NCI-H510A treated with DMSO at 0.1 percent for 48 hours (cell line): ENCODE results near the gene UNC13B.
A peak's percentile ranks its signal among the peaks of the same experiment; 100 is the strongest.
"Not testable (repeated sequence)": the region's sequence is repeated elsewhere in the genome, so short reads cannot be mapped to it uniquely, and the experiment has no call there.

ENCODE experiments used
- DNase-seq: peaks from one replicate; lab custom pipeline; 2025; lab: John Stamatoyannopoulos, UW

UNC13B gene

DNA sequence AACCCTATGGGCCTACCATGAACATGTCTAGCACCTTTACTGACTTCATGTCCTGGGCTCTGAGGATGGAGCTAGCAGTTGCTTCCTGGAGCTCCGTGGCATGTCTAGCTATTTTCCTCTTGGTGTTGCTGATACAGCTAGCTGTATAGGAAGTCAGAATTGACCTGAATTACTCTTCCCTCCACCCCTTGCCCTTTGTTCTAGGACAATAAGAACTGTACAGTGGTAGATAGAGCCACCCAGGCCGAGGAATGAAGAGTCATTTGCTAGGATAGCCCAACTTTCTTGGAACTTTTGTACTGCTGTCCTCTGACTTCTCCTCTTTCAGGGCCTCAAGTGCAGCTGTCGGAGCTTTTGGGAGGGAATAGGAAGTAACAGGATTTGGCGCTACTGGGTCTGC lies 218.2 kb downstream of the UNC13B start:
- no peak for DNase-seq

DNA sequence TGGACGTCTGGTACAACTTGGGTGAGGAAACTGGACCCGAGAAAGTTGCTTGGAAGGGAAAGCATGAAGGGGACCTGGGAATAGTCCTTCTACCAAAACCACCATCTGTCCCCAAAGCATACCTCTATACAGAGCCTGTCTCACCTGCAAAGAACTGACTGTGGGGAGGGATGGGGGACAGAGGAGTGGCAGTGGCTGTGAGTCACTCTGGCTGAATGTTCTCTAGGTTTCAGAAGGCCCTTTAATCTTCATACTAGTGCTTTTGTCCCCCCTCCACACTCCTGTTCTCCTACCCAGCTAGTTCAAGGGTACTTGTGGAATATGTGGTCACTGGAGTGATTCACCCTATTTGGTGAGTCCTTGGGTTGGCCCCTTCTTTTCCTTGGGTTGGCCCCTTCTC lies 218.8 kb downstream of the UNC13B start:
- no peak for DNase-seq

DNA sequence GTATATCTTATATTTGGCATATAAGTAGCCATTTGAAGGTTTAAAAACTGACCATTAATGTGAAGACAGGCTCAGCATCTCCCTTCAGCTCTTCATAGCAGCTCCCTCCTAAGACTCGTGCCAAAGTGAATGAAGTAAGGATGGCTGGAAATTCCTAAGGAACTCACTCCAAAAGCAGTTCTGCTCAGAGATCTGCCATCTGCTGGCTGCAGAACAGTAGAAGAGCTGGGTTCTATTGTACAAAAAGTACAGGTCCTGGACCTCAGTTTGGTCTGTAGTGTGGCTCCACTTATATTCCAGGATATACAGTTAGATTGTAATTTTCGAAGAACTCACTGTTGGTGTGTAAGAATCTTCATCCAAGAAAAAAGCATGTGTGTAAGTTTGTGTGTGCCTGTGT lies 223.2 kb downstream of the UNC13B start:
- no peak for DNase-seq

DNA sequence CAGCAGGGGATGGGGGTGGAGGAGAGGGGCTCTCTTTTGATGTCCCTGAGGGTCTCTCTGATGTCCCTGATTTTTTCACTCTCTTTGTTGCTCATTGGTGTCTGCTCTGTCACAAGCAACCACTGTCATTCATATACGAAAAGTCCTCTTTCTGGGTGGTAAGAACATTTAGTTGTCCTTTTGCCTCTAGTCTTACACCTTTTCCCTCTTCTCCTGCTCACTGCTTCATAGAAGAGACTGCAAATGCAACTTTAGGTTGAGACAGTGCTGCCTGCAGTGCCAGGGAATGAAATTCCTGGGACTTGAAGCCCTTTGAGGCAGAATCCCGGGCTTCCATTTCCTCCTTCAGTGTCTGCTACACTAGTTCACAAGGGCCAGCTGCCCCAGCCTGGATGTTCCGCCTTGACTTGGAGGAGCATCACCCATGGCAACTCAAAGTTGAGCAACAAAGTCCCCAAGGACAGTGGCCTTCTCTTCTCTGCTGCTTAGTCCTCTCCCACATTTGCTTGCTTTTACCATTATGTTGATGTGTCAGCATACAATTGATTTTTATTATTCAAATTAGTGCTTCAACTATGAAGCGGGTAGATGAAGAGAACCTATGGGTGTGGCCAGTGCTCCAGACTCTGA lies 233.4 kb downstream of the UNC13B start:
- DNase-seq: no peak

DNA sequence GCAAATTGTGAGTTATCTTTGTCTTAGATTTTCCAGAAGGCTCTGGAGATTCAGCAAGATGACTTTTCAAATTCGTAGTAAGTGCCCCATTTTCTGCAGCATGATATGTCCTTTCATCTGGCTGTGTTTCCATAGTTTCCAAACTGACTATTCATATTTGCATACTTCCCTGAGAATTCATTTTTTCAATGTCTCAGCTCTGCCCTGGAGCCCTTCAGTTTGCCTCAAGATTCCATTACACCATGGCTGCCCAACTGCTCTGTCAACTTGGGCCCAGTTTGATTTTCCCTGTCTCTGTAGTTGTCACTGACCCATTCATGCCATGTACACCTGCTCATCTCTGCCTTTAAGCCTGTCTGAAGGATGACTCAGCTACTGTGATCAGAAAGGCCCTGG lies 233.9 kb downstream of the UNC13B start:
- DNase-seq: no peak

DNA sequence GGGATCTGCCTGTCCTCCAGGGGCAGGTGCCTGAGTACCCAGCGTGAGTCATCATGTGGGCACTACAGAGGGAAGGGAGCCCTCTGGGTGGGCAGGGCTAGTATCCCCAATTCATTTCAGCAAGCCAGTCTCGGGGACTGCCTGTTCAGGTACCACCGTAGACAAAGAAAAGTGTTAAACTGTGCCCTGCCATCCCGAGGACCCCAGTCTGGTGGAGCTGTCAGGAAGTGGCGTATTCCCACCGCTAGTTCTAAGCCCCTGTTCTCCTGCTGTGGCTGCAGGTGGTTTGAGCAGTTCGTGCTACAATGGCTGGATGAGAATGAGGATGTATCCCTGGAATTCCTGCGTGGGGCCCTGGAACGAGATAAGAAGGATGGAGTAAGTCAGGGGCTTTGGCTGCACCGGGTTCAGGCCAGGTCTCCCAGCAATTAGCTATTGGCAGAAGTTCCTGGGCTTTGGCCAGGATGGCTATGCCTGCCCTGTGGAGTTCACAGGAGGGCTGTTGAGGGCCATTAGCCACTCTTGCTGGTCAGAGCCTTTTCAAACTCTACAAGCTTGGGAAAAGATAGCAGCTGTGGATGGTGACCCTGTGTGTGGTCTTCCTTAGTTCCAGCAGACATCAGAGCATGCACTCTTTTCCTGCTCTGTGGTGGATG lies 234.9 kb downstream of the UNC13B start:
- DNase-seq: no peak

DNA sequence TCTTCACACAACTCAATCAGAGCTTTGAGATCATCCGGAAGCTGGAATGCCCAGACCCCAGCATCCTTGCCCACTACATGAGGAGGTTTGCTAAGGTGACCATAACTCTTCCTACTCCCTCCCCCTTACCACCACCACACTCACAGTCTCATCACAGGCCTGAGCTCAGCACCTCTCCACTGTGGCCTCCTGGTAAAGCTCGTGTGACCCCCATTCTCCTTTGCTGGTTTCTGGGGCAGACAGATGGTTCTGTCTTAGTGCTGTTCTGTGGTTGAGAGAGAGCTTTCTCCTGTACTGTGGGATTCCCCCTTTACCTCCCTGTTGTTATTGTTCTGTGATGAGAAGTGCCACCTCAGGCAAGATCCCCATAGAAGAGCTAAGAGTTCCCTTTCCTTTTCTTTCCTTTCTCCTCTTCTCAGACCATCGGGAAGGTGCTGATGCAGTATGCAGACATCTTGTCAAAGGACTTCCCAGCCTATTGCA lies 235.4 kb downstream of the UNC13B start:
- DNase-seq: no peak

DNA sequence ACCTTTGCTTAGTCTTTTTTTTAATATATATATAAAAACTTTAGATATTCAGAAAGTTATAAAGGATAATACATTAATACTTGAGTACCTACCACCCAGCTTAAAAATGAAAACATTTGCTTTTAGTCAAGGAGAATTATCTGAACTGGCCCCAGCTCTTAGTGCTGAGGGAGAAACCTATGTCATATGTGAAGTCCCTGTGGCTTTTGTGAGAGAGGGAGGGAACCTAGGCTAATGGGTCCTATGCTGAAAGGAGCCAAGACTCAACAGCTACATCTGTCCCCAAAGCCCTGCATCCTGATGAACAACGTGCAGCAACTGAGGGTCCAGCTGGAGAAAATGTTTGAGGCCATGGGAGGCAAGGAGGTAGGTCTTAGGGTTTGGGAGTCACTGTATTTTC lies 236.1 kb downstream of the UNC13B start:
- no peak for DNase-seq

DNA sequence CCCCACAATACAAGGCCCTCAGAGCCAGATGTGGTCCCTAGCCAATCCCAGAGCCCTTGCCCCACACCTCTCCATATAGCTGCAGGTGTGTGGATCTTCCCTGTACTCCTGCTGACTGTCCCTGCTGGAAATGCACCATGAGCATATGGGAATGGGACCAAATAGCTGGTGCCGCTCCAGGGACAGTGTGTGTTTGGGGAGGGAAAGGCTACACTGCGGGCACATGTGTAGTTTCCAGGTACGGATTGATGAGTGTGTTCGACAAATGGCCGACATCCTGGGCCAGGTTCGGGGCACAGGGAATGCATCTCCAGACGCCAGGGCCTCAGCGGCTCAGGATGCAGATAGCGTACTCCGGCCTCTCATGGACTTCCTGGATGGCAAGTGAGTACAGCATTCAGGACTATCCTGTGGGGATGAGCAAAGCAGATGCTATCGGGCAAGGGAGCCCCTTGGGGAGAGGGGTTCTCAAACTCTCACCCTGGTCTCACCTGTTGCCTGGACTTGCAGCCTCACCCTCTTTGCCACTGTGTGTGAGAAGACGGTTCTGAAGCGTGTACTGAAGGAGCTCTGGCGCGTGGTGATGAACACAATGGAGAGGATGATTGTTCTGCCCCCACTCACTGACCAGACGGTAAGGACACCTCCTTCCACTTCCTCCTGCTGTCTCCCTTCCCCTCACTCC lies 237.0 kb downstream of the UNC13B start:
- DNase-seq: no peak

DNA sequence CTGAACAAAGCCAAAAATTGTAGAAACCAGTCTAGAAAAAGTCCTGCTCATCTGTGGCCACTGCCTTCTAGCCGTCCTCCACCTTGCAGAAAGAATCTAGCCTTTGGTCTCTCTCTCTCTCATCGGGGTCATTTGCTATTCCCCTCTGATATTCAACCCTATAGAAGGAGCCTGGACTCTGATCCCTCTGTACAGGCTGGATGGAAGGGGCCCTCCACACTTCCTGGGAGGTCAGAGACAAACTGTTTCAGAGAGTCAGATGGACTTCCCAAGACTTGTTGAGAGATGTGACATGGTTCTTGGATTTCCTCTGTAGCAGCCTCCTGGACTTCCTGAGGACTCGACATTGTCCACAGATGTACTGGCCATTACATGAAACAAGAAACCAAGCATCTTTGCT lies 243.1 kb downstream of the UNC13B start:
- no peak for DNase-seq

DNA sequence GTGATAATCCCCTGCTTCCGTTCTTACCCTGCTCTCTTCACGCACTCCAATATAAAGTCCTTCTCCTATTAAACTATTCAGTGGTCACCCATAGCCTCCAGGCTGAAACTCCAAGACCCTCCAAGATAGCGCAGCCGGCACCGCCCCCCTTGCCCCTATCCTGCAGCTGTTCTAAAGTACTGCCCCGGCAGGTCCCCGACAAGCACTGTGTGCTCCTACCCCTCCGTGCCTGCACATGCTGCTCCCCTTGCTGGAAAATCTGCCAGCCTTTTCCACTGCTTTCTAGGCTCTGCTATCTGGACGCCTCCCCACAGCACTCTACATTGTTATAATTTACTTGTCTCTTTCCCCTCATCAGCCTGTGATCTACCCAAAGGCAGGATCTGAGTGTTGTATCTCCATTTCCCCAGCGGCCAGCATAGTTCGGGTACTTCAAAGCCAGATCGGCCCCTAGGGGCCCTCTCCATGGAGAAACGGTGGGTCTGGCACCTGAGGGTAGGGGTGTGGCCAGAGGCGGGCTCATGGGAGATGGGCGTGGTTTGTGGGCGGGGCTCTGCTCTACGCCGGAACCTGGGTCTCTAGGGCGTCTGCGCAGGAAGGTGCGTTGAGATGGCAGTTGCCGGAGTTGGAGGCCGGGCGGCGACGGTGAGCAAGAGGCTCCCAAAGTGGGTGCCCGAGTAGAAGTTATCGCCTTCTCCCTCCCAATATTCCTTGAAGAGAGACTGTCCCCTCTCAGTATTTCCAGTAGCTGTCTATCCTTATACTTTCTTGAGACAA lies 244.6 kb downstream of the UNC13B start:
- DNase-seq: no peak

DNA sequence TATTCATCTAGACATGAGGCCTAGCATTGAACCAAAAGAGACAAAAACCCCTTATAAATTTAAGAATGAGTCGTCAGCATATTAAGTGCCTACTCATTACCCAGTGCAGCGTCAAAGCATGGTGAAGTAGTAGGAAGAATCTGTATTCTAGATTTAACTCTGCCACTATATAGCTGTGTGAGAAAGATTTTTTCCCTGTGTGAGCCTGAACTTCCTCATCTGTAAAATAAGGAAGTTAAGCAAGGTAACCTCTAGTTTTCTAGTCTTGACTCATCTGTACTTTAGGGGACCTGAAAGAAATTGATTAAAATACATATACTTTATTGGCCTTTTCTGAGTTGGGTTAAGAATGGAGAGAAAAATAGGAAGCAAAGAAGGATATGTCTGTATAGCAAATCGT lies 246.0 kb downstream of the UNC13B start:
- no peak for DNase-seq

DNA sequence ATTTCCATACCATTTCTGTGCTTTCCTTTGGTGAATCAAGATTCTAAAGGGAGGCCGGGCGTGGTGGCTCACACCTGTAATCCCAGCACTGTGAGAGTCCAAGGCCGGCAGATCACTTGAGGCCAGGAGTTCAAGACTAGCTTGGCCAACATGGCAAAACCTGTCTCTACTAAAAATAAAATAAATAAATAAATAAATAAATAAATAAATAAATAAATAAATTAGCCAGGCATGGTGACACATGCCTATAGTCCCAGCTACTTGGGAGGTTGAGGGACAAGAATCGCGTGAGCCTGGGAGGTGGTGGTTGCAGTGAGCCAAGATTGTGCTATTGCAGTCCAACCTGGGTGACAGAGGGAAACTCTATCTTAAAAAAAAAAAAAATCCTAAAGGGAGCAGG lies 247.6 kb downstream of the UNC13B start:
- not testable (repeated sequence) for DNase-seq

DNA sequence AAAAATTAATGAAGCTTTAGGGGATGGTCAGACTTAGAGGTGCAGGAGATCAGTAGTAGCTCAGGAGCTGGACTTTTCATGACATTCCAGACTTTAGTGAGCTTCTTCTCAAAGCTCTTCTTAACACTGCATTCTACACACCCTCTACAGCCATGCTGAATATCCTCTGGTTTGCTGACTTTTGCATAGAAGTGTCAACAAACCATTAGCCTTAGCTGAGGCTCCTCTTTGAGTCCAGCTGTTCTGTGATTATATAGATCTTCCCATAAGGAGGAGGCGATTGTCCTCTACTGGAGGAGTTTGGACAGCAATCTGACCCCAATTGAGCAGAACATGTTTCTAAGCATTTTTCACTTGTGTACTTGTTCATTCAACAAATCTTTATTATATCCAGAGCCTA lies 253.1 kb downstream of the UNC13B start:
- DNase-seq: peak; percentile 12

DNA sequence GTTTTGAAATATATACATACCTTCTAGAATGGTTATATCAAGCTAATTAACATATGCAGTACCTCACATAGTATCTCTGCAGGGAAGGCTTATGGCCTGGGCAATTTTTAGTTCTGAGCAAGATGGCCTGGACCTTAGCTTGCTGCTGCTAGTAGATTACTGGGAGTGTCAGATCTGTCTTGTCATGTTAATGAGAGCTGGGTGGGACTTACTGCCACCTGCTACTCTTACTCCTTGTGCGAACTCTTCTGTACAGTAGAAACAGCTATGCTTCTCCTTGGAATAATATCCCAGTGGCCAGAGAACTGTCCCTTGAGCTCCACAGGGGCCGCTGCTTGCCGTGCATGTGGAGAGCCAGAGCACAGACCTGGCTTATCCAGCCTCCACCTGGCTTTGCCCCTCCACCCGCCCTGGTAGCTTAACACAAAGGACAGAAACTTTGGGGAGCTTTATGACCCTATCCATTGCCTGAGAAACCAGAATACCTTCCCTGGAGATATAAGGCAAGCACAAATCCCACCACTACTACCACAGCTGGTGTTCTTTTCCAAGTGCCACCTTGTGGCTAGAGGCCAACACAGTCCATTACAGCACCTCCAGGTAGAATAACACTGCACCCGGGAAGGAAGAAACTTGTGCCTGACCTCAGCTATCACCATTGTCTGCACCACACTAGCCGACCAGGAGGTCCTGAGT lies 253.7 kb downstream of the UNC13B start:
- no peak for DNase-seq

DNA sequence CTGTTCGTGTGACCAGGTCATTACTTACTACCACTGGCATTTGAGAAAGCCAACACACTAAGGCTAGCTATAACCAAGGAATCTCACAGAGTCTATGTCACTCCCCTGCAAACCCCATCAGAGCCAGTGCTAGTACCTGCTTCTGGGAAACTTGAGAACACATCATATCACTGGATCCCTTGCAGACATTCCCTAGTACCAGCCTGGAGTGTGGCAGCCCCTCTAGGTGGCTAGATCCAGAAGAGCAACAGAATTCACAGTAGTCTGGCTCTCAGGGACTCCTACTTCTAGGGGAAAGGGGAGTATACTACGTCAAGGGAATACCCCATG lies 254.3 kb downstream of the UNC13B start:
- DNase-seq: no peak

DNA sequence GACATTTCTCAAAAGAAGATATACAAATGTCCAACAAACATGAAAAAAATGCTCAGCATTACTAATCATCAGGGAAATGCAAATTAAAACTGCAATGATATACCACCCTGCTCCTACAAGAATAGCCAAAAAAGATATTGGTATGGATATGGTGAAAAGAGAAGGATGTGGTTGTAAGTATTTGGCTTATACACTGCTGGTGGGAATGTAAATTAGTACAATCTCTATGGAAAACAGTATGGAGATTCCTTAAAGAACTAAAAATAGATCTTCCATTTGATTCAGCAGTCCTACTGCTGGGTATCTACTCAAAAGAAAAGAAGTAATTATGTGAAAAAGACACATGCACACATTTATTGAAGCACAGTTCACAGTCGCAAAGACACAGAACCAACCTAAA lies 260.5 kb downstream of the UNC13B start:
- no peak for DNase-seq

DNA sequence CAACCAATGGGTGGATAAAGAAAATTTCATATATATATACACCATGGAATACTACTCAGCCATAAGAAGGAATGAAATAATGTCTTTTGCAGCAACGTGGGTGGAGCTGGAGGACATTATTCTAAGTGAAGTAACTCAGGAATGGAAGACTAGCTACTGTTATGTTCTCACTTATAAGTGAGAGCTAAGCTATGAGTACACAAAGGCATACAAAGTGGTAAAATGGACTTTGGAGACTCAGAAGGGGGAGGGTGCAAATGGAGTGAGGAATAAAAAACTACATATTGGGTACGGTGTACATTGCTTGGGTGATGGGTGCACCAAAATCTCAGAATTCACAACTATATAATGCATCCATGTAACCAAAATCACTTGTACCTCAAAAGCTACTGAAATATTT lies 260.9 kb downstream of the UNC13B start:
- DNase-seq: no peak

DNA sequence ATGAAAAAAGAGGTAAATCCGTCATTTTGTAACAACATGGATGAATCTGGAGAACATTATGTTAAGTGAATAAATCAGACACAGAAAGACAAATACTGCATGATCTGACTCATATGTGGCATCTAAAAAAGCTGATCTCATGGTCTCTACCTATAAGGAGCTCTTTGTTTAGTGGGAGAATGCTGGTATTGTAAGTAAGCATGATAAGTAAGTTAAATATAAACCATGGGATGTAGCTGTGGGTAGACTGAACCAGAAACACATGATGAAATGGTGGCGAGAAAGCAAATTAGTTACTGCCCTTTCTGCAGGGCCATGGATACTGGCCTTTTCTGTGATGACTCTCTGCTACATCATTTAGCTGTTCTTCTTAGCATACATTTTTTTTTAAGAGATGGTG lies 261.7 kb downstream of the UNC13B start:
- DNase-seq: no peak

DNA sequence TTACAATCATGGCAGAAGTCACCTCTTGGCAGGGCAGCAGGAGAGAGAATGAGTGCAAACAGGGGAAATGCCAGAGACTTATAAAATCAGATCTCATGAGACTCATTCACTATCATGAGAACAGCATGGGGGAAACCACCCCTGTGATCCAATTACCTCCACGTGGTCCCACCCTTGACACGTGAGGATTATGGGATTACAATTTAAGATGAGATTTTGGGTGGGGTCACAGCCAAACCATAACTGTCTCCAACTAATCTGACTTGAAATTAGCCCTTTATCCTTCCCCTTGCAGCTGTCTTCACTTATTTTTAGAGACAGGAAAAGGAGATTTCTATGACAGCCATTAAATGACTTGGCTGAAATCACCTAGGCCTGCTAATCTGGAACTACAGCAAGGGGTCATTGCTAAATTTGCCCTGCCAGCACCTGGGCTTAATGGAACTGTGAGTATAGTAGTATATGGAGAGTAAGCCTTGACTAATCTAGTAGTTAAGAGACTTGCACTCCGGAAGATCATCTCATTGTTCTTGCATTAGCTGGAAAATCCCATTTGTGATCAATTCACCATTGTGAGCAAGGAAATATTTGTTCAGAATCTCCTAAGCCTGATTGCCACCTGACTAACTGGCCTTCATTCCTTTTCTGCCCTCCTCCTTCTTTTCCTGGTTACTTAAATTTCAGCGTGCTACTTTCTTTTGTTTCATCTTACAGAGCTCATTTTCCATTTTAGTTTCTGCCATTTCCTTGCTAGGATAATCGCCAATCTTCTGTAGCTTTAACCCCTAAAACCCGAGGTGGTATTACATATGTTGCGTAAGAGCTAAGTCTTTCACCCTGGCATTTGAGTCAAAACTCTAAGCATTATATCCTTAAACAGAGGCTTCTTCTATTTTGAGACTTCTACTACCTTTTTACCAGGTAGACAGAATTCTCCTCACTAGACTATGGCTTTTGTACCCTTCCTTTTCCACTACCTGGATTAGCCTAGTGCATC lies 262.8 kb downstream of the UNC13B start:
- DNase-seq: no peak

DNA sequence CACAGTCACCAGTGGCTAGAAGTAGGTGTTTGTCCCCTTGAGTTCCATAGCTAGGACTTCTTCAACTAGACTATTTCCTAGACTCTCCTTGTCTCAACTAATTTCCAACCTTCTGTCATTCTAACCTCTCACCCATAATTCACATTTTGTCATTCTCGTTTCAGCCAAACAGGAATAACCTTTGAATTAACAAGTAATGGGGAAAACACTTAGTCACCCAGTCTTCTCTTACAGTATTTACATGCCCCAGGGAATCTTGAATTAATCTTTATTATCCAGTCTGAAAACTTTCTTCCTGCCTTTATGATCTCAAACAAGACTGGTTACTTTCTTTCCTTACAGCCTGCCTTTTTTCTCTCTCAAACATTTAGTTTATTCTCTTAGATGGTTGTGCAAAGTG lies 264.8 kb downstream of the UNC13B start:
- no peak for DNase-seq
